Stimulated activated CD4-positive, alpha-beta T cell treated with anti-CD3 and anti-CD28 coated beads, TNF-alpha, amount 100 ng/mL, for 48 hours (primary cell): ENCODE data around the gene AIP.

ENCODE experiments used
- DNase-seq, 3 donors: peaks; one replicate each; pipeline ENCODE4 v3.0.0-alpha.2; 2020; ENCODE audit warnings: low read depth in 3 of 3

The AIP gene

GRCh38 chr11:67534070-67534679 is 51.3 kb downstream of the AIP start:
- no peak for DNase-seq

- no peak for DNase-seq
Observed at GRCh38 chr11:67535561-67535960, 52.7 kb downstream of the AIP start.

GRCh38 chr11:67538306-67538705 is 55.5 kb downstream of the AIP start:
- DNase-seq: no peak

GRCh38 chr11:67538823-67539505 is 56.1 kb downstream of the AIP start:
- no peak for DNase-seq

GRCh38 chr11:67539550-67539949 is 56.7 kb downstream of the AIP start:
- no peak for DNase-seq
